ENCODE measurements around the gene OR52E2.

OR52E2 gene

GRCh38 chr11:5043380-5043779, 16.0 kb downstream of the OR52E2 start:
- no peak for TF ChIP-seq ZNF274 (IDR thresholded peaks at IDR 0.05; ENCODE audit: low read depth, low read length)
- H3K4me3 ChIP-seq (ENCODE audit: low read length), result no peak overlapping the region

GRCh38 chr11:5042091-5042490, 17.3 kb downstream of the OR52E2 start:
- TF ChIP-seq ZNF274 (IDR thresholded peaks at IDR 0.05; ENCODE audit: low read depth, low read length), result no peak
- no peak overlapping the region for H3K4me3 ChIP-seq (ENCODE audit: low read length)

- no peak for TF ChIP-seq ZNF274 (IDR thresholded peaks at IDR 0.05; ENCODE audit: low read depth, low read length)
- no peak overlapping the region for H3K4me3 ChIP-seq (ENCODE audit: low read length)
These were observed 18.6 kb downstream of the OR52E2 start for GRCh38 chr11:5040876-5041275.

- TF ChIP-seq ZNF274 (IDR thresholded peaks at IDR 0.05; ENCODE audit: low read depth, low read length), result no peak
- H3K4me3 ChIP-seq (ENCODE audit: low read length), result no peak overlapping the region
These were observed 21.1 kb downstream of the OR52E2 start for GRCh38 chr11:5038341-5038740.

- no peak for TF ChIP-seq ZNF274 (IDR thresholded peaks at IDR 0.05; ENCODE audit: low read depth, low read length)
- H3K4me3 ChIP-seq (ENCODE audit: low read length), result no peak overlapping the region
These were observed 21.5 kb downstream of the OR52E2 start for GRCh38 chr11:5037926-5038325.

GRCh38 chr11:5036669-5037068, 22.8 kb downstream of the OR52E2 start:
- no peak for TF ChIP-seq ZNF274 (IDR thresholded peaks at IDR 0.05; ENCODE audit: low read depth, low read length)
- H3K4me3 ChIP-seq (ENCODE audit: low read length), result no peak overlapping the region

- no peak overlapping the region for H3K4me3 ChIP-seq (ENCODE audit: low read length)
- TF ChIP-seq ZNF274 (IDR thresholded peaks at IDR 0.05; ENCODE audit: low read depth, low read length), result no peak
These were observed 37.4 kb downstream of the OR52E2 start for GRCh38 chr11:5021996-5022395.

- no peak for TF ChIP-seq ZNF274 (IDR thresholded peaks at IDR 0.05; ENCODE audit: low read depth, low read length)
- no peak overlapping the region for H3K4me3 ChIP-seq (ENCODE audit: low read length)
These were observed 46.4 kb downstream of the OR52E2 start for GRCh38 chr11:5013012-5013411.

GRCh38 chr11:5011254-5011653, 48.2 kb downstream of the OR52E2 start:
- no peak overlapping the region for H3K4me3 ChIP-seq (ENCODE audit: low read length)
- TF ChIP-seq ZNF274 (IDR thresholded peaks at IDR 0.05; ENCODE audit: low read depth, low read length), result no peak

Data from GM08714 (cell line).